ENCODE measurements around the gene FMN1.

GRCh38 chr15:33045066-33045810 is 149.3 kb downstream of the FMN1 start:
- TF ChIP-seq CTCF (IDR thresholded peaks at IDR 0.05 in 4 of 5, conservative IDR thresholded peaks at IDR 0.05 in 1 of 5) (no peak), POLR2A (IDR thresholded peaks at IDR 0.05) (no peak)

Data from gastrocnemius medialis (tissue), 4 donors.